ENCODE measurements around the gene AXIN1. TPM values are rescaled to one million over a fixed set of nuclear protein-coding genes. Genes with fewer than 3 reads are reported as not detected.

The AXIN1 gene
- total RNA-seq, 1 donor from 2014 or later: 27.0 TPM

DNA sequence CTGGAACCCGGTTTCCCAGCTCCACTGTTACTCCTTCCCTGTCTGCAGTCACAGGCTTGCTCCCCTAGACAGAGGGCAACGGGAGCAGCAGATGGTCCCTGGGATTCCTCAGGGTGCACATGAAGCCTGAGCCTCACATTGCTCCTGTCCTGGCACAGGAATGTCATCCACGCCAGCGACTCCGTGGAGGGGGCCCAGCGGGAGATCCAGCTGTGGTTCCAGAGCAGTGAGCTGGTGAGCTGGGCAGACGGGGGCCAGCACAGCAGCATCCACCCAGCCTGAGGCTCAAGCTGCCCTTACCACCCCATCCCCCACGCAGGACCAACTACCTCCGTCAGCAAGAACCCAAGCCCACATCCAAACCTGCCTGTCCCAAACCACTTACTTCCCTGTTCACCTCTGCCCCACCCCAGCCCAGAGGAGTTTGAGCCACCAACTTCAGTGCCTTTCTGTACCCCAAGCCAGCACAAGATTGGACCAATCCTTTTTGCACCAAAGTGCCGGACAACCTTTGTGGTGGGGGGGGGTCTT is 47.6 kb upstream of the AXIN1 start:
- H3K27me3 Mint-ChIP-seq (ENCODE audit: low read depth, unreplicated experiment): no peaks in the 10 kb centered on the region
- H3K4me1 ChIP-seq (ENCODE audit: insufficient read depth, low read length): peaks cover 8% of the 10 kb centered on the region
- H2AFZ ChIP-seq (ENCODE audit: low read depth, low read length): no peak overlapping the region
- H3K9ac ChIP-seq (ENCODE audit: low read length): peak overlapping the region; percentile 87
- H3K27ac Mint-ChIP-seq (ENCODE audit: unreplicated experiment): no peak overlapping the region
- H3K27me3 ChIP-seq (ENCODE audit: insufficient read depth, low read length): no peaks in the 10 kb centered on the region
- H3K36me3 Mint-ChIP-seq (ENCODE audit: low read depth, unreplicated experiment): peaks cover 2% of the 10 kb centered on the region
- peaks cover 25% of the 10 kb centered on the region for H4K20me1 ChIP-seq (ENCODE audit: insufficient read depth, low read length)
- no peak overlapping the region for H3K27ac ChIP-seq (ENCODE audit: low read depth, low read length)
- no peaks in the 10 kb centered on the region for H3K36me3 ChIP-seq (ENCODE audit: insufficient read depth, low read length)
- no peak for FAIRE-seq
- no peaks in the 10 kb centered on the region for H3K9me3 ChIP-seq (ENCODE audit: insufficient read depth, low read depth, low read length)
- peak overlapping the region; percentile 93 for H3K4me2 ChIP-seq (ENCODE audit: low read length)
- H3K4me3 ChIP-seq (ENCODE audit: insufficient read depth, low read depth, low read length): peak overlapping the region; percentile 78
- peak overlapping the region; percentile 84 for H3K4me3 Mint-ChIP-seq (ENCODE audit: unreplicated experiment)
- no peaks in the 10 kb centered on the region for H3K4me1 Mint-ChIP-seq (ENCODE audit: low read depth, unreplicated experiment)
- peaks cover 9% of the 10 kb centered on the region for H3K79me2 ChIP-seq (ENCODE audit: insufficient read depth, low read length)
- no peak for DNase-seq (ENCODE audit: low read depth)
- TF ChIP-seq CTCF (IDR thresholded peaks at IDR 0.05; ENCODE audit: insufficient read depth, low read depth, low read length) (no peak), EZH2 (IDR thresholded peaks at IDR 0.05; ENCODE audit: insufficient read depth, low read length) (no peak)
- H3K9me3 Mint-ChIP-seq (ENCODE audit: unreplicated experiment): no peaks in the 10 kb centered on the region

DNA sequence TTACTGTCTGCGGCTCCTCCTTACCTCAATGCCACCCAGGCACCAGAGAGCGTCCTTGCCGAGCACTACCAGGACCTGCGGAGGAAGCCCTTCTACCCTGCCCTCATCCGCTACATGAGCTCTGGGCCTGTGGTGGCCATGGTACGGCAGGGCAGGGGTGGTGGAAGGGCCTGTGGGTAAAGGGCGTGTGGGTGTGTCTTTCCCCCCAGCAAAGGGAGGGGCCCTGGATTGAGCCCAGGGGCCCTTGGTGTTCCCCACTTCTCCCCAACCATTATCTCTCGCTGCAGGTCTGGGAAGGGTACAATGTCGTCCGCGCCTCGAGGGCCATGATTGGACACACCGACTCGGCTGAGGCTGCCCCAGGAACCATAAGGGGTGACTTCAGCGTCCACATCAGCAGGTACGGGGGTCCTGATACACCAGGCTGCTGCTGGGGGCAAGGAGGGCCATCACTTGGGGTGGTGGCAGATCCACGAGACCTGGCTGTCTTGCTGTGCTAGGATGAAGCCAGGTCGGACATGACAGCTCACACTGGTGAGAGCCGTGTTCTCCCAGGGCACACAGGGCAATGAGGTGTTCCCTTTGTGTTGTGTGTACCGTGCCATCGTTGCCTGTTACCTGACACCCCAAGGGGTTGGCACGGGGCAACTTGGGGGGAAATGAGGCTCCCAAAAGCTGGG is 47.0 kb upstream of the AXIN1 start:
- Histone ChIP-seq H3K4me1 (ENCODE audit: insufficient read depth, low read length) (peaks cover 8% of the 10 kb centered on the region), H3K4me3 (ENCODE audit: insufficient read depth, low read depth, low read length) (no peak overlapping the region), H3K27ac (ENCODE audit: low read depth, low read length) (no peak overlapping the region), H3K36me3 (ENCODE audit: insufficient read depth, low read length) (no peaks in the 10 kb centered on the region), H3K9ac (ENCODE audit: low read length) (no peak overlapping the region), H3K79me2 (ENCODE audit: insufficient read depth, low read length) (peaks cover 9% of the 10 kb centered on the region), H3K4me2 (ENCODE audit: low read length) (no peak overlapping the region), H4K20me1 (ENCODE audit: insufficient read depth, low read length) (peaks cover 25% of the 10 kb centered on the region), H2AFZ (ENCODE audit: low read depth, low read length) (no peak overlapping the region), H3K27me3 (ENCODE audit: insufficient read depth, low read length) (no peaks in the 10 kb centered on the region), H3K9me3 (ENCODE audit: insufficient read depth, low read depth, low read length) (no peaks in the 10 kb centered on the region)
- no peak overlapping the region for H3K27ac Mint-ChIP-seq (ENCODE audit: unreplicated experiment)
- no peak for FAIRE-seq
- H3K27me3 Mint-ChIP-seq (ENCODE audit: low read depth, unreplicated experiment): no peaks in the 10 kb centered on the region
- peaks cover 2% of the 10 kb centered on the region for H3K36me3 Mint-ChIP-seq (ENCODE audit: low read depth, unreplicated experiment)
- no peaks in the 10 kb centered on the region for H3K4me1 Mint-ChIP-seq (ENCODE audit: low read depth, unreplicated experiment)
- H3K9me3 Mint-ChIP-seq (ENCODE audit: unreplicated experiment): no peaks in the 10 kb centered on the region
- no peak for TF ChIP-seq EZH2 (IDR thresholded peaks at IDR 0.05; ENCODE audit: insufficient read depth, low read length)
- no peak for TF ChIP-seq CTCF (IDR thresholded peaks at IDR 0.05; ENCODE audit: insufficient read depth, low read depth, low read length)
- H3K4me3 Mint-ChIP-seq (ENCODE audit: unreplicated experiment): peak overlapping the region; percentile 45
- no peak for DNase-seq (ENCODE audit: low read depth)
